Activated naive CD4-positive, alpha-beta T cell treated with anti-CD3 and anti-CD28 coated beads, Interleukin-2, amount 50 U/mL, for 72 hours (primary cell): ENCODE data around the gene MTMR6. TPM values are rescaled to one million over a fixed set of nuclear protein-coding genes. Genes with fewer than 3 reads are reported as not detected.

Experiments
- ATAC-seq, 2 donors: fragments of 150-1000 bp; cut with Tn5 transposase; 2 replicates each; pipeline ENCODE4 v1.10.0; 2021; ENCODE audit warnings: mild to moderate bottlenecking in 2 of 2, moderate library complexity in 2 of 2
- DNase-seq, 2 donors: peaks; one replicate each; pipeline ENCODE4 v3.0.0; 2021 to 2022; ENCODE audit warnings: low spot score in 2 of 2
- H3K27ac Mint-ChIP-seq, 2 donors: one replicate each; pipeline ENCODE4 v1.8.0; 2022; ENCODE audit warnings: mild to moderate bottlenecking in 2 of 2, mixed read lengths in 2 of 2
- H3K36me3 Mint-ChIP-seq, 2 donors: one replicate each; pipeline ENCODE4 v1.8.0; 2022; ENCODE audit warnings: mixed read lengths in 2 of 2
- H3K9me3 Mint-ChIP-seq, 2 donors: one replicate each; pipeline ENCODE4 v1.8.0; 2022; ENCODE audit warnings: mixed read lengths in 2 of 2
- total RNA-seq, 2 donors: library from RNA; stranded (reverse); gene quantifications; one replicate each; pipeline ENCODE4 v1.2.3, GENCODE V29; 2022

Gene MTMR6
- total RNA-seq, 2 donors from 2014 or later: 4.8 to 10.0 TPM

- Mint-ChIP-seq H3K9me3 (no peaks in the 10 kb centered on the region), H3K36me3 (peaks cover 6 to 7% of the 10 kb centered on the region in 2 donors), H3K27ac (no peak overlapping the region)
- DNase-seq (no peak), ATAC-seq (no peak)
Measured at GRCh38 chr13:25288966-25289365, 1.7 kb upstream of the MTMR6 start.

DNA sequence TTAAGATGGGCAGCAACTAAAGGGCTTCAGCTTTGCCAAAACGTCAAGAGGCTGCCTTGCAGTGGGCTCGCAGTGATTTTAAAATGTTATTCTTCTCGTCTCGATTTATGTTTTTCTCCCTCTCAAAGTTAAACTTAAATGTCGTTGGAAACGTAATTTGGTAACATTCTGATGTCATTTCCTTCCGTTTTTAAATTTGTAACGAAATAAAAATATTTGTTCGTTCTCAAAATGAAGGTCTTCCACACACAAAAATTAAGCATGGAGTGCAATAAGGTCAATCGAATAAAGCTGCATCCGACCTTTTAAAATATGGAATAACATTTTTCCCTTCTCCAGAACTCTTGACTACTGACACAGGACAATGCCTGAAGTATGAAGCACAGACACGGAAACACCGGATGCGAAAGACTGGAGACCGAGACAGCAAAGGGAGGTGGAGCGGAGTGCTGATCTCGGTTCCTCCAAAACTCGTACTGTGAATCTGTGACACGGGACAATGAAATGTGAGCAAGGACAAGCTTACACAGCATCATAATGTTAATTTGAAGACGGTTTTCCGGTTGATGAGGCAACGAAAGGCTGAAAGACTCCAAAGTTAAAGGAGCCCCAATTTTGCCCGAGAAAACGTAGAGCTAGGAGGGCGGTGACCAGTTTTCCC is 850 bp downstream of the MTMR6 start:
- Mint-ChIP-seq H3K27ac (peak overlapping the region; percentile 92 to 99), H3K36me3 (peaks cover 6 to 7% of the 10 kb centered on the region in 2 donors)
- peak in 1 of 2 donors; percentile 20 for DNase-seq

GRCh38 chr13:25281935-25282332 is 5.4 kb downstream of the MTMR6 start:
- peak in 1 of 2 donors; percentile 60 for DNase-seq
- peak; percentile 54 to 68 for ATAC-seq
- Mint-ChIP-seq H3K36me3 (peaks cover 6 to 12% of the 10 kb centered on the region in 2 donors), H3K9me3 (no peaks in the 10 kb centered on the region), H3K27ac (peak overlapping the region; percentile 15 to 78)

More for the DNA sequence above, 850 bp downstream of the MTMR6 start:
- peak; percentile 30 to 39 for ATAC-seq
- no peaks in the 10 kb centered on the region for H3K9me3 Mint-ChIP-seq

- ATAC-seq: peak; percentile 68 to 77
- Mint-ChIP-seq H3K27ac (peak overlapping the region; percentile 33 to 78), H3K36me3 (peaks cover 2 to 8% of the 10 kb centered on the region in 2 donors), H3K9me3 (no peaks in the 10 kb centered on the region)
- DNase-seq: peak in 1 of 2 donors; percentile 17
Measured at GRCh38 chr13:25281193-25281934, 5.9 kb downstream of the MTMR6 start.

GRCh38 chr13:25280396-25280795 is 6.9 kb downstream of the MTMR6 start:
- no peaks in the 10 kb centered on the region for H3K9me3 Mint-ChIP-seq
- DNase-seq (no peak), ATAC-seq (no peak)
- peaks cover 0 to 5% of the 10 kb centered on the region in 2 donors for H3K36me3 Mint-ChIP-seq
- H3K27ac Mint-ChIP-seq: no peak overlapping the region

- Mint-ChIP-seq H3K9me3 (no peaks in the 10 kb centered on the region), H3K27ac (no peak overlapping the region), H3K36me3 (peaks cover 0 to 5% of the 10 kb centered on the region in 2 donors)
- no peak for DNase-seq
- peak; percentile 94 to 95 for ATAC-seq
Measured at GRCh38 chr13:25276748-25277147, 10.5 kb downstream of the MTMR6 start.

DNA sequence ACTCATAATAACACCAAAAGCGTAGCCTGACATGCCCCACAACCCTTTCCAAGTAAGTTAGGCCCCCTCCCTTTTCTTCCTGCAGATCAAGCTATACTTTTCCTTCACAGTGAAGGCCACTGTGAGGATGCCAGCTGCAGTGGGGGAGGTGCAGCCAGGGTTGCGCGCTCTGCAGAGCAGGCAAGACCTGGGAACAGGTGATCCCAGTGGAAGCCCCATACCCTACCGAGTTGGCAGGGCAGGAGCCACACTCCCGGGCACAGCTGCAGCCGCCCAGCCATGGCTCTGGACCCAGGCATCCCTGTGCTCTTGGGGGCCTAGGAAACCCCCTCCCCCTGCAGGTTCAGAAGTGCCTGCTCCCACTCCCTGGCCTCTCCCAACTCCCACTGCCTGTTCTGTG is 18.7 kb downstream of the MTMR6 start:
- Mint-ChIP-seq H3K27ac (no peak overlapping the region), H3K36me3 (no peaks in the 10 kb centered on the region), H3K9me3 (no peaks in the 10 kb centered on the region)
- no peak for ATAC-seq
- DNase-seq: no peak

GRCh38 chr13:25267715-25268114 is 19.6 kb downstream of the MTMR6 start:
- no peak for DNase-seq
- Mint-ChIP-seq H3K27ac (no peak overlapping the region), H3K9me3 (no peaks in the 10 kb centered on the region), H3K36me3 (no peaks in the 10 kb centered on the region)
- peak; percentile 35 to 66 for ATAC-seq

GRCh38 chr13:25266706-25267105 is 20.6 kb downstream of the MTMR6 start:
- H3K27ac Mint-ChIP-seq: no peak overlapping the region
- no peak for DNase-seq
- no peaks in the 10 kb centered on the region for H3K9me3 Mint-ChIP-seq
- no peak for ATAC-seq
- no peaks in the 10 kb centered on the region for H3K36me3 Mint-ChIP-seq

GRCh38 chr13:25262261-25262660 is 25.0 kb downstream of the MTMR6 start:
- ATAC-seq: no peak
- Mint-ChIP-seq H3K36me3 (peaks cover 0 to 5% of the 10 kb centered on the region in 2 donors), H3K27ac (no peak overlapping the region), H3K9me3 (no peaks in the 10 kb centered on the region)
- DNase-seq: no peak

DNA sequence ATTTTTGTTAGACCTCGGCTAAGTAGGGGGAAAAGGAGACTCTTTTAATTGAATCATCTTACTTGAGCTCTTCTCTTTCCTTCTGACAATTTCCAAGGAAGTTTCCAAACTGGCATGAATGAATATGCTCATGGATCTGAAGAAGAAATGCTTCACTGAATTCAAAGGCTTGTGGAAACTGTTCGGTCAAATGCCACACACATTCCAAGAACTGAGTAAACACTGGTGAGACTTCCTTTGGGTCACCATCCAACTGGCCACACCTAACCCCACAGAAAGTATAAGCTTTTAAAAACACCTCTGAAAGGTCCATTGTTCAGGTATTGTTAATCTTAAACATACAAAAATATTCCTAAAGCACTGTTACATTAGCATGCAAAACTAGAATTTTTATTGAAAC is 33.6 kb downstream of the MTMR6 start:
- DNase-seq (no peak), ATAC-seq (no peak)
- H3K27ac Mint-ChIP-seq: no peak overlapping the region
- no peaks in the 10 kb centered on the region for H3K9me3 Mint-ChIP-seq
- no peaks in the 10 kb centered on the region for H3K36me3 Mint-ChIP-seq

GRCh38 chr13:25252752-25253151 is 34.5 kb downstream of the MTMR6 start:
- Mint-ChIP-seq H3K9me3 (no peaks in the 10 kb centered on the region), H3K27ac (no peak overlapping the region), H3K36me3 (no peaks in the 10 kb centered on the region)
- no peak for DNase-seq
- no peak for ATAC-seq

DNA sequence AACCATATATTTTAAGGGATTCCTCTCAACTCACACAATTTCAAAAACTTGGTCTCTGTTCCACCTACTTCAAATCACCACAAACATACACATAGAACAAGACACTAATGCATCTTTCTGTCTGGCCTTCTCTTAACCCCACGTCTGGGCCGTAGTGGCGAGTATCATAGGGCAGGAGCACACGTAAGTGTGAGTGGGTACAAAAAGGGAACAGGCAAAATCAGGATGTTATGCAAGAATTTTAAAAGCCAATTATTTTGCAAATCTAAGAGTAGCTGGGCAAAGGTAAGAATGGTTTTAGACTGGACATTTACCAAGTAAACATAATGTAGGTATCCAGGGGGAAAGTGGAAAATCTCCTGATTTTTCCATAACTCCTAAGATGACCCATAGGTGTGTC is 35.1 kb downstream of the MTMR6 start:
- H3K36me3 Mint-ChIP-seq: no peaks in the 10 kb centered on the region
- no peak overlapping the region for H3K27ac Mint-ChIP-seq
- ATAC-seq (no peak), DNase-seq (no peak)
- no peaks in the 10 kb centered on the region for H3K9me3 Mint-ChIP-seq

DNA sequence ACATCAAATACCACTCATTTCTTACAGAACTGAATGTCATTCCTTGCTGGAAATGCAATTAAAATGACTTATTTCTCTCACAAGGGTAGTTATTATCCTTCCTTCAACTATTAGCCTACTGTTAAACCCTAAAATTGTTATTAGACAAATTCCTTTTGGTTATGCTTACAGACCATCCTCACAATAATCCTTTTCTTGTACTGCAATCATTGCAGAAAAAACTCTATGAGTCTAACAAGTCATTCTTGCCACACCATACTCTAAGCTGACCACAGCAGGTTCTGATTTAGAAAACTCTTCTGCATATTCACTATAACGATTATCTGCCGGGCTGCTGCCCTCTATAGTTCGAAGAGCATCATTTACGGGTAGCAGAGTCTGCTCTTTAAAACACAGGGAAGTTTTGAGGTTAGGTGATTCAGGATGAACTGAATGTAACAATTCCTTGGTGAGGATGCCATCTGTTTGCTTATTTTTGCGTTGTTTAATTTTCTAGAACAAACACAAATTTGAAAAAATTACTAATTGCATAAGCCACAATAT is 38.2 kb downstream of the MTMR6 start:
- DNase-seq: no peak
- H3K36me3 Mint-ChIP-seq: peaks cover 6 to 13% of the 10 kb centered on the region in 2 donors
- no peak overlapping the region for H3K27ac Mint-ChIP-seq
- no peak for ATAC-seq
- H3K9me3 Mint-ChIP-seq: peaks cover 0 to 4% of the 10 kb centered on the region in 2 donors

- peaks cover 6 to 18% of the 10 kb centered on the region in 2 donors for H3K36me3 Mint-ChIP-seq
- peaks cover 0 to 4% of the 10 kb centered on the region in 2 donors for H3K9me3 Mint-ChIP-seq
Measured at GRCh38 chr13:25248071-25248470, 39.2 kb downstream of the MTMR6 start.

DNA sequence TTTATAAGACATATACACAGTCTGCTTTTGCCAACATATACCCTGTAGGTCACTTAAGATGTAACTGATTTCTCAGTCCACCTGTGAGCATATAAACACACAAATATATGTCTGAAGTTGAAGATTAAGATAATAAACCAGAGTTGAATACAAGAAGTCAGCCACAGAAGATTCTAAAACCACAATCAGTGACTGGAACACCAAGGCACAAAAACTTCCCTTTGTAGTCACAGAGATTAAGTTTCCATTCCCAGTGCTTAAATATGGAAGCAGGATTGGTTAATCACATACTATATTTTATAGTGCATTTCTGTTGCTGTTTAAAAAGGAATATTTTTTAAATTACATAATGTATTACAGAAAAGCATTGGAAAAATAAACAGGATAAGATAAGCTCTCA is 39.9 kb downstream of the MTMR6 start:
- H3K9me3 Mint-ChIP-seq: peaks cover 0 to 4% of the 10 kb centered on the region in 2 donors
- peaks cover 6 to 18% of the 10 kb centered on the region in 2 donors for H3K36me3 Mint-ChIP-seq
- H3K27ac Mint-ChIP-seq: no peak overlapping the region
- ATAC-seq (no peak), DNase-seq (no peak)

More at GRCh38 chr13:25248071-25248470, 39.2 kb downstream of the MTMR6 start:
- ATAC-seq (no peak), DNase-seq (no peak)
- no peak overlapping the region for H3K27ac Mint-ChIP-seq

- Mint-ChIP-seq H3K36me3 (peaks cover 6 to 18% of the 10 kb centered on the region in 2 donors), H3K27ac (no peak overlapping the region), H3K9me3 (peaks cover 0 to 4% of the 10 kb centered on the region in 2 donors)
- DNase-seq (no peak), ATAC-seq (no peak)
Measured at GRCh38 chr13:25244123-25244522, 43.2 kb downstream of the MTMR6 start.
